ENCODE measurements around the gene DNAJC16.

DNA sequence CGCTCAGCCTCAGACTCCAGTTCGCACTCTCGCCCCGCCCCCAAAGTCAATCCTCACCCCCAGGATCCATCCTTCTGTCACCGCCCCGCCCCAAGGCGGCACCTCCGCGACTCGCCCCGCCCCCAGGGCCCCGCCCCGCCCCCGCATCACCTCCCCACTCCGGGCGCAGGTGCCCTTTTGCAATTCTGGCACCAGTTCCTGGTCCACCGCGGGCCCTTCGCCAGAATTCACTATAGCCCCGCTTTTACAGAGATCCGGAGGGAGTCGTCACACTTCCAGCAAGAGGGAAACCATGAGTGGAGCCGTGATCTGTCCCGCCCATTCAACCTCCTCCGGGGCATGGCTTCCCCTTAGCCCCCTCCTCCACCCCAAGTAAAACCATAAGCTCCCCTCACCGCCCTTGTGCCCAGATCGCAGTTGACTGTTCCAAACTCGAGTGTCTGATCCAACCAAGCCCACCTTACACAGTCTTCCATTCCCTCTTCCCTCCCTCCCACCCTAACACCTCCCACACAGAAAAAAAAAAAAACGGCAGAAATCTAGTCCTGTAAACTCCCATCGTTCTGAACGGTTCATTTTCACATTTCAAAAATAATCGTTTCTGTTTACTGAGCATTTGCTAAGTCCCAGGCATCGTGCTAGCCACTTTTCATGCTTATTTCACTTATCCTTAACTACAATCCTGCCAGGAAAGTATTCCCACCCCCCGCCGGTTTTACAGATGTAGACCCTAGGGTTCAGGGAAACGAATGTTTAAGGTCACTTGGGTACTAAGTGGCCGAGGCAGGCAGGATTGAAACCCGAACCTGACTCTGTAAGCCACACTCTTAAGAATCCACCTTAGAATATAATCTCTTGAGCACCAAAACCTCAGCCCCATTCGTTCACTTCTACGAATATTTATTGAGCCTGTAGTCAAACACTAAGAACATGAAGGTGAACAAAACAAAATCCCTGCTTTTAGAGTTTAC, 1.3 kb upstream of the DNAJC16 start:
- no peak for TF ChIP-seq ATF1 (CRISPR knock-in tag; IDR thresholded peaks at IDR 0.05)
- TF ChIP-seq ATF1 (tag; IDR thresholded peaks at IDR 0.05) = no peak
- TF ChIP-seq CCAR2 (IDR thresholded peaks at IDR 0.05; ENCODE audit: low read depth, low read length) = no peak
- no peak for TF ChIP-seq ZNF778 (CRISPR knock-in tag; IDR thresholded peaks at IDR 0.05)
- TF ChIP-seq SMC3 (conservative IDR thresholded peaks at IDR 0.05; ENCODE audit: insufficient read depth, low read depth, low read length) = no peak
- TF ChIP-seq FOXP1 (CRISPR knock-in tag; IDR thresholded peaks at IDR 0.05) = no peak
- TF ChIP-seq PTBP1 (IDR thresholded peaks at IDR 0.05; ENCODE audit: low read depth, low read length) = no peak
- no peak for TF ChIP-seq ZNF165 (CRISPR knock-in tag; IDR thresholded peaks at IDR 0.05; ENCODE audit: borderline replicate concordance)
- no peak for TF ChIP-seq ZNF830 (CRISPR knock-in tag; IDR thresholded peaks at IDR 0.05)
- TF ChIP-seq TSHZ1 (CRISPR knock-in tag; IDR thresholded peaks at IDR 0.05) = no peak

Data from K562 (cell line).